Fibroblast of lung (primary cell): ENCODE data around the gene NME1. TPM values are rescaled to one million over a fixed set of nuclear protein-coding genes. Genes with fewer than 3 reads are reported as not detected.
"Not testable (repeated sequence)": the region's sequence is repeated elsewhere in the genome, so short reads cannot be mapped to it uniquely, and the experiment has no call there.

Experiments used
- DNase-seq, 2 donors: peaks; one replicate each; pipeline versions ENCODE4 v3.0.0 to v3.0.0-alpha.2; 2010; ENCODE audit warnings: low read depth in 2 of 2
- H2AFZ ChIP-seq: 2 replicates; pipeline ENCODE4 v1.5.1; 2012; ENCODE audit warnings: low read length, control low read depth, inconsistent platforms
- H3K27ac ChIP-seq: 2 replicates; pipeline ENCODE4 v1.5.1; 2011; ENCODE audit warnings: low read length, control low read depth; ENCODE audit not compliant: insufficient read depth
- H3K27me3 ChIP-seq: 2 replicates; pipeline ENCODE4 v1.5.1; 2011; ENCODE audit warnings: mild to moderate bottlenecking, low read length; ENCODE audit not compliant: control insufficient read depth, insufficient read depth
- H3K36me3 ChIP-seq: 2 replicates; pipeline ENCODE4 v1.5.1; 2011; ENCODE audit warnings: low read length; ENCODE audit not compliant: control insufficient read depth, insufficient read depth
- H3K4me1 ChIP-seq: 2 replicates; pipeline ENCODE4 v1.5.1; 2011; ENCODE audit warnings: low read length; ENCODE audit not compliant: control insufficient read depth, insufficient read depth; ENCODE audit errors: extremely low read depth
- H3K4me2 ChIP-seq: 2 replicates; pipeline ENCODE4 v1.5.1; 2011; ENCODE audit warnings: low read length, control low read depth; ENCODE audit not compliant: insufficient read depth; ENCODE audit errors: extremely low read depth
- H3K4me3 ChIP-seq, 4 experiments: fragments of 200-600 bp in 1 of 4; sonication (generic) in 1 of 4; replicated peaks in 1 of 4; 2 replicates each; pipeline ENCODE4 v1.5.1; 2011 to 2016; ENCODE audit warnings: low read length in 4 of 4, low read depth in 3 of 4, mild to moderate bottlenecking in 3 of 4, control low read depth in 2 of 4, inconsistent platforms in 1 of 4, mixed read lengths in 1 of 4; ENCODE audit not compliant: insufficient read depth in 1 of 4; ENCODE audit errors: control extremely low read depth in 1 of 4
- H3K79me2 ChIP-seq: 2 replicates; pipeline ENCODE4 v1.5.1; 2012; ENCODE audit warnings: mild to moderate bottlenecking, low read length, inconsistent platforms; ENCODE audit not compliant: control insufficient read depth, insufficient read depth
- H3K9ac ChIP-seq: 2 replicates; pipeline ENCODE4 v1.5.1; 2011; ENCODE audit warnings: mild to moderate bottlenecking, low read length, control low read depth; ENCODE audit not compliant: insufficient read depth
- H3K9me3 ChIP-seq: 2 replicates; pipeline ENCODE4 v1.5.1; 2012; ENCODE audit warnings: low read depth, low read length; ENCODE audit not compliant: control insufficient read depth, insufficient read depth
- H4K20me1 ChIP-seq: 2 replicates; pipeline ENCODE4 v1.5.1; 2011; ENCODE audit warnings: low read length; ENCODE audit not compliant: control insufficient read depth, insufficient read depth; ENCODE audit errors: extremely low read depth
- EZH2 ChIP-seq: IDR thresholded peaks from 2 replicates; pipeline ENCODE4 v1.5.1; 2012; ENCODE audit warnings: low read length, control low read depth, mild to moderate bottlenecking; ENCODE audit errors: missing control alignments
- polyA plus RNA-seq, 2 donors: library from polyadenylated mRNA; depleted of rRNA in 1 of 2; stranded (reverse) in 1 of 2; unstranded in 1 of 2; fragments of >200 nt; gene quantifications; 2 replicates each; pipeline ENCODE4 v1.2.1, GENCODE V29; 2011 to 2012; ENCODE audit warnings: missing spikeins in 1 of 2
- total RNA-seq: library from RNA; depleted of rRNA; stranded (reverse); fragments of >200 nt; gene quantifications from 2 replicates; pipeline ENCODE4 v1.2.1, GENCODE V29; 2014
- TF ChIP-seq, protein P1 (sequence below), 2 donors: IDR thresholded peaks in 1 of 2; conservative IDR thresholded peaks in 1 of 2; 1 replicate in 1 of 2; 2 replicates in 1 of 2; pipeline ENCODE4 v1.5.1; 2011 to 2012; ENCODE audit warnings: low read length in 2 of 2, control low read depth in 1 of 2, inconsistent platforms in 1 of 2, low read depth in 1 of 2, mild to moderate bottlenecking in 1 of 2

The NME1 gene
- total and polyA plus RNA-seq, 2 donors (not counting 1 experiment from before 2014, with no cell fraction given) = 108 to 220 TPM

DNA sequence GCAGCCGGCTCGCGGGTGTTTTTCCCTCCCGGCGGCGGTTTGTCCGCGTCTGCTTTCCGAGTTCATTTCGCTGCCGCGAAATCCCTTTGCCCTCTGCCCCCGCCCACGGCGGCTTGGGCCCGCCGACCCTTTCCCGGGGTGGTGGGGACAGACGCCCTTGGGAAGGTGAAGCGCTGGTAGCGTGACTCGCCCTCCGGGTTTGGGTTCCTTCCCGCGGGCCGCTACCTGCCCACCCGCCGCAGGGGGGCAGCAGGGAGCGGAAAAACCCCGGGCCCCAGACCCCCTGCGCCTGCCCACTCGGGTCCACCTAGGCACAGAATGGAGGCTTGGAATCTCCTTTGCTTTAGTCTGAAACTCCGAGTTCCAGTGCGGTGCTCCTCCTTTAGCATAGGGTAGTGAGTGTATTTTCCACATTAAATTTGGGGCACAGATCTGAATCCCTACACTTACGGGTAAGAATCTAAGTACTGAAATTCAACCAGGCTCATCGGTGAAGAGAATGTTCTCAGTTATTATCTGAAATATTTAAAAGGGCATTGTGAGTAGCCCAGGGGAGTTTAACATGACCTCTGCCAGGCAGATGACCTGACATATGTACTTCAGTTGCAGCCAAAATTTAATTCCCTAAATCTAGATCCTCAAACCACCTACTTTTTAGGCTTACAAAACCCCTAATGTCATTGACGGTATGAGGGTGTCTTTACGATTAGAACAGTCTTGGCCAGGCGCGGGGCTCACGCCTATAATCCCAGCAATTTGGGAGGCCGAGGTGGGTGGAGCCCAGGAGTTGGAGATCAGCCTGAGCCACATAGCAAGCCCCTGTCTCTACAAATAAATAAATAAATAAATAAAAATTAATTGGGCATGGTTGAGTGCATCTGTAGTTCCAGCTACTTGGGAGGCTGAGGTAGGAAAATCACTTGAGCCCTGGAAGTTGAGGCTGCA lies 13.9 kb downstream of the NME1 start:
- DNase-seq = peak; percentile 22 to 34
- H3K4me3 ChIP-seq = peak overlapping the region; percentile 85 to 99 (median 93)
- H3K9me3 ChIP-seq = no peaks in the 10 kb centered on the region
- peak overlapping the region; percentile 95 for H3K27ac ChIP-seq
- H3K27me3 ChIP-seq = no peaks in the 10 kb centered on the region
- no peak for TF ChIP-seq EZH2
- TF ChIP-seq, protein P1, sequence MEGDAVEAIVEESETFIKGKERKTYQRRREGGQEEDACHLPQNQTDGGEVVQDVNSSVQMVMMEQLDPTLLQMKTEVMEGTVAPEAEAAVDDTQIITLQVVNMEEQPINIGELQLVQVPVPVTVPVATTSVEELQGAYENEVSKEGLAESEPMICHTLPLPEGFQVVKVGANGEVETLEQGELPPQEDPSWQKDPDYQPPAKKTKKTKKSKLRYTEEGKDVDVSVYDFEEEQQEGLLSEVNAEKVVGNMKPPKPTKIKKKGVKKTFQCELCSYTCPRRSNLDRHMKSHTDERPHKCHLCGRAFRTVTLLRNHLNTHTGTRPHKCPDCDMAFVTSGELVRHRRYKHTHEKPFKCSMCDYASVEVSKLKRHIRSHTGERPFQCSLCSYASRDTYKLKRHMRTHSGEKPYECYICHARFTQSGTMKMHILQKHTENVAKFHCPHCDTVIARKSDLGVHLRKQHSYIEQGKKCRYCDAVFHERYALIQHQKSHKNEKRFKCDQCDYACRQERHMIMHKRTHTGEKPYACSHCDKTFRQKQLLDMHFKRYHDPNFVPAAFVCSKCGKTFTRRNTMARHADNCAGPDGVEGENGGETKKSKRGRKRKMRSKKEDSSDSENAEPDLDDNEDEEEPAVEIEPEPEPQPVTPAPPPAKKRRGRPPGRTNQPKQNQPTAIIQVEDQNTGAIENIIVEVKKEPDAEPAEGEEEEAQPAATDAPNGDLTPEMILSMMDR (conservative IDR thresholded peaks at IDR 0.05 in 1 of 2, IDR thresholded peaks at IDR 0.05 in 1 of 2; ENCODE audit: low read depth in 1 of 2, low read length in 2 of 2) = peak; percentile 59 to 67
- H4K20me1 ChIP-seq = no peaks in the 10 kb centered on the region
- H3K36me3 ChIP-seq = peaks cover 14% of the 10 kb centered on the region
- H3K4me2 ChIP-seq = peak overlapping the region; percentile 88
- H3K79me2 ChIP-seq = peaks cover 17% of the 10 kb centered on the region
- H2AFZ ChIP-seq = peak overlapping the region; percentile 43
- H3K9ac ChIP-seq = peak overlapping the region; percentile 93
- H3K4me1 ChIP-seq = peaks cover 9% of the 10 kb centered on the region

- Histone ChIP-seq H3K9me3 (no peaks in the 10 kb centered on the region), H3K9ac (no peak overlapping the region), H4K20me1 (no peaks in the 10 kb centered on the region), H3K4me3 (no peak overlapping the region), H3K27ac (no peak overlapping the region), H3K36me3 (peaks cover 15% of the 10 kb centered on the region), H3K79me2 (peaks cover 17% of the 10 kb centered on the region), H3K27me3 (no peaks in the 10 kb centered on the region), H2AFZ (no peak overlapping the region), H3K4me1 (peaks cover 9% of the 10 kb centered on the region), H3K4me2 (no peak overlapping the region)
- no peak for TF ChIP-seq EZH2
- TF ChIP-seq, protein P1 (conservative IDR thresholded peaks at IDR 0.05 in 1 of 2, IDR thresholded peaks at IDR 0.05 in 1 of 2; ENCODE audit: low read depth in 1 of 2, low read length in 2 of 2) = no peak
- DNase-seq = no peak
Measured at GRCh38 chr17:51169340-51169739, 16.0 kb downstream of the NME1 start.

DNA sequence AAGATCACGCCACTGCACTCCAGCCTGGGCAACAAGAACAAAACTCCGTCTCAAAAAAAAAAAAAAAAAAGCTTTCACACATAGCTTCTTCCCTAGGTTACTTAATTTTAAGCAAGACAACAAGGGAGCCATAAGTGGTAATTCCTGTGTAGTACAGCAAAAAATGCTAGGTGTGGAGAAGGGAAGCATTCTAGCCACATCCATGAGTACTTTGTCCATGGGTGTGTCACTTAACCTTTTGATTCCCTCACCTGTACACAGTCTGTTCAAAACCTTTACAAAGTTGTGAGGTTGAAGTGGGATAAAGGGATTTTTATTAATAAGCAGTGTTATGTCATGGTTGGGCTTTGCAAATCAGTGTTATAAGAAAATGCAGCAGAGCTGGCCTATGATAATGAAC lies 17.4 kb downstream of the NME1 start:
- H3K36me3 ChIP-seq = peaks cover 15% of the 10 kb centered on the region
- H2AFZ ChIP-seq = no peak overlapping the region
- H3K4me2 ChIP-seq = no peak overlapping the region
- no peak overlapping the region for H3K27ac ChIP-seq
- H3K79me2 ChIP-seq = peaks cover 17% of the 10 kb centered on the region
- no peak for DNase-seq
- TF ChIP-seq, protein P1 (conservative IDR thresholded peaks at IDR 0.05 in 1 of 2, IDR thresholded peaks at IDR 0.05 in 1 of 2; ENCODE audit: low read depth in 1 of 2, low read length in 2 of 2) = no peak
- TF ChIP-seq EZH2 = no peak
- no peak overlapping the region for H3K9ac ChIP-seq
- H4K20me1 ChIP-seq = no peaks in the 10 kb centered on the region
- no peaks in the 10 kb centered on the region for H3K27me3 ChIP-seq
- peaks cover 5% of the 10 kb centered on the region for H3K4me1 ChIP-seq
- no peak overlapping the region for H3K4me3 ChIP-seq
- no peaks in the 10 kb centered on the region for H3K9me3 ChIP-seq

DNA sequence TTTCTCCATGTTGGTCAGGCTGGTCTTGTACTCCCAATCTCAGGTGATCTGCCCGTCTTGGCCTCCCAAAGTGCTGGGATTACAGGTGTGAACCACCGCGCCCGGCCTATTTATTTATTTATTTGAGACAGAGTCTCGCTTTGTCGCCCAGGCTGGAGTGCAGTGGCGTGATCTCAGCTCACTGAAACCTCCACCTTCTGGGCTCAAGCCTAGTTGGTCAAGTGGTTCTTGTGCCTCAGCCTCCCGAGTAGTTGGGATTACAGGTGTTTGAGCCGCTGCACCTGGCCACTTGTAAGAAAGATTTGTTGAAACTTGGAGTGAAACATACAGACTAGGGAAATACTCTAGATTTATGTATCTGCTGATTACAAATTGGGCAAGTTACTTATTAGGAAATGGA lies 18.7 kb downstream of the NME1 start:
- DNase-seq, H4K20me1 ChIP-seq, H2AFZ ChIP-seq, H3K9ac ChIP-seq, H3K9me3 ChIP-seq, H3K4me1 ChIP-seq, H3K4me2 ChIP-seq, H3K27ac ChIP-seq, H3K27me3 ChIP-seq, H3K4me3 ChIP-seq: not testable (repeated sequence)
- H3K79me2 ChIP-seq = peaks cover 13% of the 10 kb centered on the region
- peaks cover 15% of the 10 kb centered on the region for H3K36me3 ChIP-seq
